HG03442 (cell line): ENCODE results near the gene TMCC1.
"Not testable (repeated sequence)": the region's sequence is repeated elsewhere in the genome, so short reads cannot be mapped to it uniquely, and the experiment has no call there.

Experiments
- ATAC-seq: cut with Tn5 transposase; IDR thresholded peaks from one replicate; pipeline ENCODE4 v1.9.1; 2021; ENCODE audit warnings: mild to moderate bottlenecking, moderate library complexity; ENCODE audit not compliant: unreplicated experiment

Gene TMCC1

DNA sequence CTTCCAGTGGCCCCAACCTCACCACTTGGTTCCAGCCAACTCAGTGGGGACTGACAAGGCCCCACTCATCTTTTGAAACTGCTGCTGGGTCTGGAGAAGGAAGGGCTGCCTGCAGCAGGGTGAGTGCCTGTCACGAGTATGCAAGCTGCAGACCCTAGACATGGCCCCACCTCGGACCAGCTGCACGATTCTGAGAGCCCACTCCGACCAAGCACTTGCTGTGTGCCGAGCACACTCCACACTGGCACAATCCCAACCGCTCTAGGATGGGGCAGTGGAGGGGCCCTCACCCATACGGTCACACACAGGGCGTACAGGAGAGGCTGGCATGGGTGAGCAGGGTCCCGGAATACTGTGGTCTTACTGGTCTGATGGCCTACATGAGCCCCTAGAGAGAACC is 279.1 kb downstream of the TMCC1 start:
- no peak for ATAC-seq

DNA sequence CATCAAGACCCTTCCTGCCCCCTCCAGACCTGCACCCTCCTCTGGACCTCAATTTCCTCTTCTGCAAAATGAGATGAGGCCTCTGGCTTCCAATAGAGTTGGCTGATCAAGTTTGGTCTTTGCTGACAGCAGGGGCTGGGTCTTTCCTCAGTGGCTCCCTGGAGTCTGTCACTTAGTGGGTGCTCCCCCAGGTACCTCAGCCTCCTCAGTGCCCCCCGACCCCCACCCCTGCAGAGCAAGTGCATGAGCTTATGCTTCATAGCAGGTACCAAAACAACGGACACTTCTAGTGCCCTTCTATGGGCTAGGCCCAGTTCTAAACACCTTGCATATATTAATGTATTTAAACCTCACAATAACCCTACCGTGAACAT is 280.2 kb downstream of the TMCC1 start:
- ATAC-seq: no peak

DNA sequence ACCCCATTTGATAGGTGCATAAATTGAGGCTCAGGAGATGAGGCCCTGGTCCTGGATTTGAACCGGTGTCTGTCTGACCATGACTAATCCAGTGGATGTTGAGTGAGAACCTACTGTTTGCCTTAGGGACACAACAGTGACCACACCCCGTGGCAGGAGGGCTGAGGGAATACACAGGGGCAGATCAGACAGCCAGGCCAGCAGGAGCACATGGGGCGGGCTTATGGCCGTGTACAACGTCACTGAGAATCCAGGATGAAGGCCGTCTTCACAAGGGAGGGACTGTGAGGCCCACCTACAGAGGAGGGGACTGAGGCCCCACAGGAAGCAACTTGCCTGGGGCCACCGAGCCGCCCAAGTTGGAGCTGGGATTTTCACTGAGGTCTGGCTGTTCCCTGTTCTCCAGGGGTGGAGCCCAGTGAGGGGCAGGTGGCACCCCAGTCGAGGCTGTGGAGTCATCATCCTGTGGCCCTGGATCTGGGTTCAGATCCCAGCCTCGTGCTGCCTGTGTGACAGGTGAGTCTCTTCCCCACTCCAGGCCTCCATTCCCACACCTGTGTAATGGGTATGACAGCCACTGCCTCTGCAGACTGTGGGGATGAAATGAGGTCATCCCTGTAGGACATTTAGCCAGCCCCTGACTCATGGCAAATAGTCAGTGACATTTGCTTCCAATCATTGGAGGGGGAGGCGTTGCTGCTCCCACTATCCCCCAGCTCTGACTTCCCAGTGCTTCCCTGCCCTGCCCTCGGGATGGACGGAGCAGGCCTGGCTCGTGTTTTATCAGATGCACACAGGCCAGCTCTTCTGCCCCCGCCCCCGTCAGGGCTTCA is 280.8 kb downstream of the TMCC1 start:
- ATAC-seq: no peak

DNA sequence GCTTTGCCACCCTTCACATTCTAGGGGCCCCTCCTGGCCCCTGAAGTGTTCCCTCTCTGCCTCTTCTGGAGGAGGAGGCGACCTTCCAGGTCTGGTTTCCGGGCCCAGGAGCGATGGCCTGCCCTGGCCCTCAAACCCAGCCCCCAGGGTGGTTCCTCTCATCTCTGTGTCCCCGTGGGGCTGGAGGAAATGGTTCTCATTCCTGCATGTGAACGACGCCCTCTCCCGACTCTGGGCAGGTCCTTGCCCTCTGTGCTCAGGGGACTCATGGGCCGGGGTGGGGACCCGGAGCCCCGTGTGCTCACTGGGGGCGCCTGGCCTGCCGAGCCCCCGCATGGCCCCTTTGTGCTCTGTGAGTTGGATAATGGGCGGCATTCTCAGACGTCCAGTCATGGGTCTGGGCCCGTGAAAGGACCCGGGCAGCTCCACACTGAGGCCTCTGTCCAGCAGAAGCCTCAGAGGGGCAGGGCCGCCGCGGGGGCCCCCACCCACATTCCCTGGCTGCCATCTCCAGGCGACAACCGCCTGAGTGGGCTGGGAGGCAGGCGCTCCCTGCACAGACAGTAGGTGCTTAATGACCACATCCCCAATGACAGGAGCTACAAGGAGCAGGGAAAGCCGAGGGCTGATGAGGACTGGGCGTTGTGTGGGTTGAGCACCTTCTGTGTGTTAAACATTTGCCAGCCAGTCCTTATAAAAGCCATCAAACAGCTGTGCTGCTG is 281.5 kb downstream of the TMCC1 start:
- ATAC-seq: no peak

DNA sequence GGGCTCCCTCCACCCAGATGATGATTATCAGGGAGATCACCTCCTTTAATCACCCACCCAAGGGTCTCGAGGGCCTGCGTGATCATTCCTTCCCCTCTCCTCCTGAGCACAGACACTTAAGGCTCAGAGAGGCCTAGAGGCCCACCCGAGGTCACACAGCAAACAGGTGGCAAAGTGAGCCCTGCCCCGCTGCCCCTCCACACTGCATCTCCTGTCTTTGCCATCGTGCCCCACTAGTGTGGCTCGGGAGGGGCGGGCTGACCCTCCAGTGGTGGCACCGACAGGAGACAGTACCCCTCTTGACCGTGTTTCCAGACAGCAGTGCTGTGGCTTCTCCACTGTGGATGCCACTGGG is 282.1 kb downstream of the TMCC1 start:
- no peak for ATAC-seq

DNA sequence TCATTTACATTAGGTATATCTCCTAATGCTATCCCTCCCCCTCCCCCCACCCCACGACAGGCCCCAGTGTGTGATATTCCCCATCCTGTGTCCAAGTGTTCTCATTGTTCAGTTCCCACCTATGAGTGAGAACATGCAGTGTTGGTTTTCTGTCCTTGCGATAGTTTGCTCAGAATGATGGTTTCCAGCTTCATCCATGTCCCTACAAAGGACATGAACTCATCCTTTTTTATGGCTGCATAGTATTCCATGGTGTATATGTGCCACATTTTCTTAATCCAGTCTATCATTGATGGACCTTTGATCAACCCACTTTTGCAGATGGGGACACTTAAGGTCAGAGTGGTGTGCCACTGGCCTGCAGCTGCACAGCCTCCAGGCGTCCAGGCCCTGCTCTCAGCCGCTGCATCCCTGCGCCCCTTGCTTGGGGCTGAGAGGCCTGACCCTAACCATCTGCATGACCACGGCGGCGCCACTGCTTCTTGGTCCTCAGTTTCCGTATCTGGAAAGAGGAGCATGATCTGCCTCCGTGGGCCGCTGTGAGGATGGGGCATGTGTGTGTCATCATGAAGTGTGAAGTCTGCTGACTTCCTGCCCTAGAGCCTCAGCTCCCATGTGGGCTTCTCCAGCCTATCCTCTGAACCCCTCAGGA is 282.6 kb downstream of the TMCC1 start:
- ATAC-seq: not testable (repeated sequence)

DNA sequence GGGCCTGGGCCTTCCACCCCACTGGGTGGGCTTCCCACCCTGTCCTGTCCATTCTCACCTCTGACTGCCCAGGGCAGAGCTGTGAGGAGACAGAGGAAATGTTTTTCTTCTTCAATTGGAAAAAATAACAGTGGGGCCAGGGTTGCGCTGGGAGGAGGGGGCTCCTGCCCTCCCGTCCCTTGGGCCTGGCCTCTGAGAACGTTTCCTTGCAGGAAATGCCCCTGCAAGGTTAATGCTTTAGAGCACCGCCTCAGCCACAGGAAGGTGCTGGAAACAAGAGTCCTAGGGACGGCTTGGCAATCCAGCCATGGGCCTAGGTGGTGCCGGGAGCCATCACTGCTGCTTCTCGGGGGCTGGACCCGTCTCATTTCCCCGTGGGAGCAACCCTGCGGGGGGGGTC is 283.2 kb downstream of the TMCC1 start:
- no peak for ATAC-seq

DNA sequence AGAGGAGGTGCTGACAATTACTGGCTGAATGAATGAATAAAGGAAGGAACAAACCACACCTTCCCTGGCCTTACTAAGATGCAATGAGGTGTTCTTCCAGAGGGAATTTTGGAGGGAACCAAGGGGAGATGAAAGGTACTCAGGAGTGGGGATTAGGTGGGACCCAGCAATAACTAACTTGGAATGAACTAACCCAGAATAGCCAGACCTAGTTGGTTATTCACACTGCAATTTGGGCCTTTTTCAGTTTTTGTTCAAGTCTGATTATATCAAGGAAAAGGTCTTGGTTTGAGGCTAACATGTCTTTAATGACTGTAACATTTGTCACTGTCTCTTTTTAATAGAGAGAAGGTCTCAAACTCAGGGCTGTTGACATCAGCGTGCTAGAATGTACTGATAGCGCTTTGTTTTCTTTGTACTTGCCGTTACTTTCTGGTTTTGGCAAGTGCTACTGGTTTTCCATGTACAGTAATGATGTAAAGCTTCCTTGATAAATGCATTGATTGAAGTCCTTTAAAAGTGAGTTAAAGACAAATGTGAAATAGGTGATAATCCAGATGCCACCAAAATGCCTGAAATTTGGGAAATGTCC is 283.8 kb downstream of the TMCC1 start:
- no peak for ATAC-seq

DNA sequence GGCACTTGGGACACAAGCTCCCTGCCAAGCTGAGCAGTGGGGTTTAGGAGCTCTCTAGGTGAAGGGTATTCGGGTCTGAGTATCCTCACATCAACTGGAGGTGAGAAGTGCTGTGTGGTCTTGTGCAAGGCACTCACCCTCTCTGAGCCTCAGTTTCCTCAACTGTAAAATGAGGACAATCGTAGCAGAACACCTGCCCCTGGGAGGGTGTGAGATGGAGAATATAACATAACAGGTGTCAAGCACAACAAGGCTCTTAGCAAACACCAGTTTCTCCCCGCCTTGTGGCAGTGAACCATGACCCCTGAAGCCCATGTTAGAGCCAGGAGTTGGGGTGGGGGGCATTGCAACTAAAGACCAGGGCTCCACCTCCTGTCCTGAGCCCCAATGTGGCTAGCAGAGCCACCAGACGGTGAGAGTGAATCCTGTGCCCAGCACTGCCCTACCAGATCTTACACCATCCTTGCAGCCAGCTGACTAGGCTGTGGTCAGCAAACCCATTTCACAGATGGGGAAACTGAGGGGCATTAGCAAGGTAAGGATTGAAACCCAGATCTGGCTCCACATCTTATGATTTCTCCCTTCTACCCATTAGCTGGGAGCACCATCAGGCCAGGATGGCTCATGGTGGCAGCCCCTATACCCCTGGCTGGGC is 284.4 kb downstream of the TMCC1 start:
- ATAC-seq: no peak

DNA sequence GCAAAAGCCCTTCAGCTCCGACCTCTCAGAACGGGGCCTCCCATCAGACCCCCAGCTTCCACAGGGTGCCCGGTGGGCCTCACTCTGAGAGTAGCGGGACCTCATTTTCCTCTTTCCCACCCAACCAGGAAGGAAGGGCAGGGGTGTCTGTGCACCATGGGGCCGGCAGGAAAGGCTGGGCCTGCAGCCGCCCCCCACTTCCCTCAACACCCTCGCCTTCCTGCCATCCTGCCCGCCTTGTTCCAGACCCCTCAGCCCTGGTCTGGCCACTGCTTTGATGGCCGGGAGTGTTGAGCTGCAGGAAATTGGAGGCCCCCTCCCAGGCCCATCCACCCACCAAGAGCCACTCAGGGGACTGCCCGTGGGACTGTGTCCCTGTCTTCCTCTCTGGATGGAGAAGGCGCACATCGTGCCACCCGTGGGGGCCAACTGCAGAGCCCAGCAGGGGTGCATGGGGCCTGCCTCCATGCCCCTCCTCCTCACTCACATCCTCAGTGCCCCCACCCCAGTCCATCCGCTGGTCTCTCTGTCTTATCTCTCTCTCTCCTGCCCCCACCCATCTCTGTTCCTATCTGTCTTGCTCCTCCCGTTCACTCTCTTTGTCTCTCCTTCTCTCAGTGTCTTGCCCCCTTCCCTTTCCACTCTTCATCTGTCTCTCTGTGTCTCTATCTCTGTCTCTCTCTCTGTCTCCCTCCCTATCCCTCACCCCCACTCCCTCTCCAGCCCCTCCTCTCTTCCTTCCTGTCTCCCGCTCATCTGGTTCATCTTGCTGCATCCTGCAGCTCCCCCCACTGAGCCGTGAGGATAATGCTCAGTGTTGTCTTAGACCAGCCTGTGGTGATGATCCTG is 285.2 kb downstream of the TMCC1 start:
- ATAC-seq: no peak

DNA sequence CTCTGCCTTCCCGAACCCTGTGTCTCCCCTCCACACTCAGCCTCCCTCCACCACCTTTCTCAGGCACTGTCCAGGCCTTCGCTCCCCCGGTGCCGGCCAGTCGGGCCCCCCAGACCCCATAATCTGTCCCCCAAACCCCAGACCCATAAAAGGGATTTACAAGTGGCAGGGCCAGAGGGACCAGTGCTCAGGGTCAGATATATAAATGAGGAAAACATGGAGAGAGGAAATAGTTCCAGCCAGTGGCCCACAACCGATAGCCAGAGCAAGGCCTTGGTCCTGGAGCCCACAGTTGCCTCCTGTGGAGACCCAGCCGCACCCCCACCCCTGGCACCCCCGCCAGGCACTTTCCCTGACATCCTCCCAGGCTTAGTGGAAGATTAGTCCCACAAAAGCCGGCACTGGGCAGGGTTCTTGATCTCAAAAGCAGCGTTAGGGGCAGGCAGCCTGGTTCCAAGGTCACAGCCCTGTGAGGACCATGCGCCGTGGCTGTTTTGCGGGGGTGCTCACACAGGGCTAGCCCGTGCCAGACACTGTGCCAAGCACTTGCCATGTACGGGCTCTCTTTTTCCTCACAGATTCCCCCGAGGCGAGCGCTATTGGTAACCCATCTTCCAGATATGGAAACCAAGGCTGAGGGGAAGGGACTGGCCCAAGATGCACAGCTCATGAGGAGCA is 286.0 kb downstream of the TMCC1 start:
- no peak for ATAC-seq

DNA sequence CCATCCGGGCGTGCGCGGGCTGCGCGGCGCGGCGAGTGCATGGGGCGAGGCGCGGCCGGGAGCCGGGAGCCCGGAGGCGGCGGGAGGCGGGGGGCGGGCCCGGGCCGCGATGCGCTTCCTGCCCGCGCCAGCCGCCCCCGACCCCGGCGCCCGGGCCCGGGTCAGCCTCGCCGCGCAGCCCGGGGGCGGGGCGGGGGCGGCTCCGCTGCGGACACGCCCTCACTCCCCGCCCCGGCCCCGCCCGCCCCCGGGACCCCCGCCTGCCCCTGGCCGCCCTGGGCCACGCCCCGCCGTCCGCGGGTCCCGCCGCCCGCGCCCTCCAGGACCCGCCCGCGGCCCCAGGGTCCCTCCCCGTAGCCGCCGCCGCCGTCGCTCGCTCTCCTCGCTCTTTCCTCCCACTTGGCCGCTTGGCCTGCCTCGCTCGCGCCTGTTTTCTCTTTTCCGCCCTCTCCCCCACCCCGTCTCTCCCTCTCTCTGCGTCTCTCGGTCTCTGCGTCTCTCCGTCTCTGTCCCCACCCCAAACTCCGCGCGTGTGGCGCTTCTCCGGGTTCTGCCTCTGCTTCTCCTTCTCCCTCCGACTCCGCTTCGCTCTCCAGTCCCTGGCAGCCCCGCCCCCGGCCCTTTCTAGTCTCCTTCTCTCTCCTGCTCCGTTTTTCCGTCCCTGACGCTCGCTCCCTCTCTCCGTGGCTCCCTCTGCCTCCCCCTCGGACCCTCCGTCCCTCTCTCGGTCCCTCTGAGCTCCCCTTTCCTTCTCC is 286.7 kb downstream of the TMCC1 start, which contains the start of gene PLXND1:
Gene PLXND1, minus strand, starts transcription at position 41 of the 755 bp plus-strand sequence. Its CDS starts 37 bp downstream, at position 4.
- no peak for ATAC-seq

DNA sequence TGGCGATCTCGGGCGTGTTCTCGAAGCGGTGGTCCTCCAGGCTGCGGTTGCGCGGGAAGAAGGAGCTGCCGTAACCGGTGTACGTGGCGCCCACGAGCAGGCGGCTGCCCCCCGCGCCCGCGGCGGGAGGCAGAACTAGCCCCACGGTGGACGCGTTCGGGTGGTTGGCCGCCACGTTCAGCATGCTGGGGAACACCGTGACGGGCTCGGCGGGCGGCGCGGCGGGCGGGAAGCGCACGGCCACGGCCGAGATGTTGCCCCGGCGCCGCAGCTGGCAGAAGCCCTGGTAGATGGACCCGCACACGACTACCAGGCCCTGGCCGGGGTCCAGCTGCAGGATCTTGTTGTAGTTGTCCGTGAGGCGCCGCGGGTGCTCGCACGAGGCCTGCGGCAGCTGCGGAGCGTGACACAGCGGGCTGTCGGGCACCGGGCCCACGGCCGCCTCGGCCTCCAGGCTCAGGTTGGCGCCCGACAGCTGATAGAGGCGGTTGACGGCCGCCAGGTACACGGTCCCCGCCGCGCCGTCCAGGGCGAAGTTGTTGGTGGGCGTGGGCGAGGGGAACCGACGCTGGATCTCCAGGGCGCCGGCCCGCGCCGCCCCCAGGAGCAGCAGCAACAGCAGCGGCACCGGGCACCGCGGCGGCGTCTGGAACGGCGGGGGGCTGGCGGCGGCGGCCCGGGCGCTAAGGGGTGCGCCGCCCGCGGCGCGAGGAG is 287.4 kb downstream of the TMCC1 start:
- no peak for ATAC-seq

DNA sequence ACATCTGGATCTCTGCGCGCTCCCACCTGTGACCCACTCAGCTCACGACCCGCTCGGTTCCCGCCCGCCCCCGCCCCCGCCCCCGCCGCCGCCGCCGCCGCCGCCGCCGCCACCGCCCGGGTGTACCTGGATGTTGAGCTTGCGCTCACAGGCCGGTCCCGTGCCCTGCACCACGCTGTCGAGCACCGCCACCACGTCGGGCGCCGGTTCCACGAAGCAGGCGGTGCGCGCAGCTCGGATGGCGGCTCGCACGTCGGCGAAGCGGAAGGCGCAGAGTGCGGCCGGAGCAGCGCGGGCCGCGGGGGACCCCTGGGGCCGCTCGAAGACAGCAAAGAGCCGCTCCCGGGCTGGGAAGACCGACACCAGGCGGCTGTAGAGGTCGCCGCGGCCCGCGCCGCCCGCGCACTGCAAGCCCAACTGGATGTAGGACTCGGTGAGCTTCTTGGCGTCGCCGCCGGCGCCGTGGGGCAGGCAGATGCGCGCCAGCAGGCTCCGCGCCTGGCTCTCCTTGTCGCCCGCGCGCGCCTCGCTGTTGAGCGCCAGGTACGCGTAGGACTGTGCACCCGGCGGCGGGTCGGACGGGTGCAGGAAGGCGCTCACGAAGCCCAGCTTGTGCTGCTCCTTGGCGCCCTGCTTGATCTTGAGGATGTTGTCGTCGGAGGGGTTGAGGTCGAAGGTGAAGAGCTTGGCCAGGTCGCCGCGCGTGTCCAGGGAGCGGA is 288.1 kb downstream of the TMCC1 start:
- ATAC-seq: no peak

DNA sequence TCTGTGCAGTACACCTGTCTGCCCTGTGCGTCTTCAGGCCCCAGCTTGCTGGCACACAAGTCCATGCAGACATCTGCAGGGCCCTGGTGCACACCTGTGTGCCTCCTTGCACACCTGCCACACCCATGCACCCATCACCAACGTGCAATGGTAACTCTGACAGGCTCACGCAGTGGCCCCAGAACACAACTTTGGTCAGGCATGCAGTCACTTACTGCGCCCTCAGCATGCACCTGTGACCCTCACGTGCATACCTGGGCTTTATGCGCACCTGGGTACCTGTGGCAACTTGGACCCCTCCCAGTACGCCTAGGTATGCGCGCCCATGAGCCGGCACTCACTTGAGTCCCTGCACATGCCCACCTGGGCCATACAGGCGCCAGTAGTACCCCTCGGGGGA is 288.7 kb downstream of the TMCC1 start:
- no peak for ATAC-seq

DNA sequence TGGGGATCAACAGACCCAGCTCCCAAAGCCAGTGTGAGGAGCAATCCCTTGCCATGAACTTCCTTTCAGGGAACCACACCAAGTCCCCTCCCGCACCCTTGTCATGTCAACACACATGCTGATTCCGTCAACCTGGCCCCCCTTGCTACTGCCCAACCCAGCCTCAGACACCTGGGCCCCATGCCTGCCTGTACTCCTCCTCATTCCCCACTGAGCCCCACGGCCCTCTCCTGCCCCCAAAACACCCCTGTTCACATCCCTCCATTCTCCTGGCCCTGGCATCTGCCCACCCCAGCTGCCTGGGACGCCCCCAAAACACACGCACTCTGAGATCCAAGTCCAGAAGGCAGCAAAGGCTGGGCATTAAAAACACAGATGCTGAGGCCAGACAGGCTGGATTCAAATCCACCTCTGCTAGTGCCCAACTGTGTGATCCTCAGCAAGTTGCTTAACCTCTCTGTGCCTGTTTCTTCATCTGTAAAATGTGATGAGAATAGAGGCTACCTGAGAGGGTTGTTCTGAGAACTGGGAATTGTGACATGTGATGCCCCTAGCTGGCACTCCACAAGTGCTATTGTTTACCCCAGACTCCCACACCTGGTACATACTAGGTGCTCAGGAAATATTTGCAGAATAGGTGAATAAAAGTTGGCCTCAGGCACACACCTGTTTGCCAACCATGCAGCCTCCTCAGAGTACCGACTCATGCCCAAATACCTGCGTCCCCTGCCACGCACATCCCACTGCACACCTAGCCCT is 289.3 kb downstream of the TMCC1 start:
- ATAC-seq: no peak

DNA sequence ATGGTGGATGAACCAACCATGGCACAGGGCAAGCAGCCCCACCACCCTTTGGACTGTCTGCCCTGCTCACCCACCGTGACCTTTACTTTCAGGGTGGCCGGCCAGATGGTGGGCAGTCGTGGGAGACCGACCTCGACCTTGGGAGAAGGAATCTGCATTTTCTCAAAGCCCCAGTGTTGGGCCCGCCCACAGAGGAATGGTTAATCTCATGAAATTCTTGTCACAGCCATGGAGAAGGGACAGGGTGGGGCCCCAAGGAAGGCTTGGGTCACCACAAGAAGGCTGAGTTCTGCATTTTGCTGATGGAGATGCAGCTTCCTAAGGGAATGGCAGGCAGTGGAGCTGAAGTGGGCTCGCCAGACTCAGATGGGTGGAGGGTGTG is 290.0 kb downstream of the TMCC1 start:
- no peak for ATAC-seq
